ENCODE measurements around the gene IPO13.

IPO13 gene

DNA sequence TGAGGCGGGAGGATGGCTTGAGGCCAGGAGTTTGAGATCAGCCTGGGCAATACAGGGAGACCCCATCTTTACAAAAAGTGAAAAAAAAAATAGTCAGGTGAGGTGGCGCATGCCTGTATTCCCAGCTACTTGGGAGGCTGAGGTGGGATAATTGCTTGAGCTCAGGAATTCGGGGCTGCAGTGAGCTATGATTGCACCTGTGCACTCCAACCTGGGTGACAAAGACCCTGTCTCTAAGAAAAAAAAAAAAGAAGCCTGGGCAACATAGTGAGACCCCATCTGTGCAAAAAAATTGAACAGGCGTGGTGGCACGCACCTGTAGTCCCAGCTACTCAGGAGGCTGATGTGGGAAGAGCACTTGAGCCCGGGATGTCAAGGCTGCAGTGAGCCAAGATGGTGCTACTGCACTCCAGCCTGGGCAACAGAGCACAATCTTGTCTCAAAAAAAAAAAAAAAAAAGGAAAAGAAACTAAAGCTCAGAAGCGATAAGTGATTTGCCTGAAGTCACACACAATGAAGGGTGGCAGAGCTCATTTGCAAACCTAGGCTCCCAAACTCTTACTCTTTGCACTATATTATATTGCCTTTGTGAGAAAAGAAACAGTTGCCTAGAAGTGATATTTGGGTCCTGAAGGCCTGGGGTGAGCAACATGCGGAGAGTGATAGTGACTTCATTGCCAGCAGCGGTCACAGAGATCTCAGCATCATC lies 46.6 kb downstream of the IPO13 start:
- Histone ChIP-seq H3K27me3 (ENCODE audit: control insufficient read depth, insufficient read depth, low read length) (no peaks in the 10 kb centered on the region), H3K4me3 (ENCODE audit: low read depth, low read length) (no peak overlapping the region), H3K9me3 (ENCODE audit: control insufficient read depth, insufficient read depth, low read depth, low read length) (no peaks in the 10 kb centered on the region), H3K36me3 (ENCODE audit: control insufficient read depth, insufficient read depth, low read length) (no peaks in the 10 kb centered on the region), H3K27ac (ENCODE audit: low read depth, low read length) (no peak overlapping the region), H3K4me1 (ENCODE audit: control insufficient read depth, insufficient read depth, low read length) (peaks cover 27% of the 10 kb centered on the region), H3K9ac (ENCODE audit: low read length) (no peak overlapping the region)

- Histone ChIP-seq H3K9ac (ENCODE audit: low read length) (no peak overlapping the region), H3K9me3 (ENCODE audit: control insufficient read depth, insufficient read depth, low read depth, low read length) (no peaks in the 10 kb centered on the region), H3K4me3 (ENCODE audit: low read depth, low read length) (no peak overlapping the region), H3K27ac (ENCODE audit: low read depth, low read length) (no peak overlapping the region), H3K36me3 (ENCODE audit: control insufficient read depth, insufficient read depth, low read length) (no peaks in the 10 kb centered on the region), H3K27me3 (ENCODE audit: control insufficient read depth, insufficient read depth, low read length) (no peaks in the 10 kb centered on the region), H3K4me1 (ENCODE audit: control insufficient read depth, insufficient read depth, low read length) (peaks cover 27% of the 10 kb centered on the region)
Measured at GRCh38 chr1:43994071-43994470, 47.3 kb downstream of the IPO13 start.

GRCh38 chr1:43994794-43995790 lies 48.3 kb downstream of the IPO13 start:
- H3K4me3 ChIP-seq (ENCODE audit: low read depth, low read length), result no peak overlapping the region
- H3K27me3 ChIP-seq (ENCODE audit: control insufficient read depth, insufficient read depth, low read length), result no peaks in the 10 kb centered on the region
- H3K9ac ChIP-seq (ENCODE audit: low read length), result no peak overlapping the region
- no peak overlapping the region for H3K27ac ChIP-seq (ENCODE audit: low read depth, low read length)
- peaks cover 27% of the 10 kb centered on the region for H3K4me1 ChIP-seq (ENCODE audit: control insufficient read depth, insufficient read depth, low read length)
- no peaks in the 10 kb centered on the region for H3K9me3 ChIP-seq (ENCODE audit: control insufficient read depth, insufficient read depth, low read depth, low read length)
- H3K36me3 ChIP-seq (ENCODE audit: control insufficient read depth, insufficient read depth, low read length), result peaks cover 7% of the 10 kb centered on the region; the same call in 1 of the 2 replicates

DNA sequence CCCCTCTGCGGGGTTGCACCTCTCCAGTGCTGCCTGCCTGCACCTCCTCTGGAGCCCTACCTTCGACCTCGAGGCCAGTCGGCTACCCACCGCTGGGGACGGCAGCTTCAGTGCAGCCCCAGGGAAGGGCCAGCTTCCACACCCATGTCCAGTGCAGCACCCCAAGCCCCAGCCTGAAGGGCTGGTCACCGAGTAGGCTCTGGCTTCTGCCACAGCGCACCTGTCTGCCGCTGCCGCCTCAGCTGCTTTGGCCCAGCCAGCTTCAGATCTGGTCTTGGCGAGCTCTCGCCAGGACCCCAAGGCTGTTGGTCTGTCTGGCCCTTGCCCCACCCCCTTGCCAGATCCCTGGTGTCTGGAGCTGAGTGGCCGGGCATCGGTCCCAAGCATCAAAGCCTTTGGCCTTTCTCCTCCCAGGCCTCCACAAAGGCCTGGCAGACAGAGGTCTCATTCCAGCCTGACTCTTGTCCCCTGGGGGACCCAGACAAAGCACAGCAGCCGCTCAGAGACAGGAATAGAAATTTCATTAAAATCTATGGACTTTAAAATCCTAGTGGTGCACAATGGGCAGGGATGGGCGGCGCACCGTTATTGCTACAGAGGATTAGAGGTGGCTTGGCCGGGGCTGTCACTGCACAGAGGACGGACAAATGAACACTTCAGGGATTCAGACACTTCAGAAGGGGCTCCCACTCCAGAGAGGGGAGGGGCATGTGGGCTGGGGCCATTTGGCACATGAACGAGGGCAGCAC lies 49.4 kb downstream of the IPO13 start:
- H3K27ac ChIP-seq (ENCODE audit: low read depth, low read length), result no peak overlapping the region
- H3K4me1 ChIP-seq (ENCODE audit: control insufficient read depth, insufficient read depth, low read length), result peaks cover 20% of the 10 kb centered on the region
- H3K36me3 ChIP-seq (ENCODE audit: control insufficient read depth, insufficient read depth, low read length), result peaks cover 13% of the 10 kb centered on the region; the same call in 1 of the 2 replicates
- no peaks in the 10 kb centered on the region for H3K27me3 ChIP-seq (ENCODE audit: control insufficient read depth, insufficient read depth, low read length)
- no peak overlapping the region for H3K4me3 ChIP-seq (ENCODE audit: low read depth, low read length)
- no peaks in the 10 kb centered on the region for H3K9me3 ChIP-seq (ENCODE audit: control insufficient read depth, insufficient read depth, low read depth, low read length)
- no peak overlapping the region for H3K9ac ChIP-seq (ENCODE audit: low read length)

GRCh38 chr1:43996733-43997115 lies 50.0 kb downstream of the IPO13 start:
- Histone ChIP-seq H3K27me3 (ENCODE audit: control insufficient read depth, insufficient read depth, low read length) (no peaks in the 10 kb centered on the region), H3K27ac (ENCODE audit: low read depth, low read length) (no peak overlapping the region), H3K9me3 (ENCODE audit: control insufficient read depth, insufficient read depth, low read depth, low read length) (no peaks in the 10 kb centered on the region), H3K4me3 (ENCODE audit: low read depth, low read length) (no peak overlapping the region), H3K4me1 (ENCODE audit: control insufficient read depth, insufficient read depth, low read length) (peaks cover 19% of the 10 kb centered on the region), H3K36me3 (ENCODE audit: control insufficient read depth, insufficient read depth, low read length) (peaks cover 19% of the 10 kb centered on the region; the same call in 1 of the 2 replicates), H3K9ac (ENCODE audit: low read length) (no peak overlapping the region)

DNA sequence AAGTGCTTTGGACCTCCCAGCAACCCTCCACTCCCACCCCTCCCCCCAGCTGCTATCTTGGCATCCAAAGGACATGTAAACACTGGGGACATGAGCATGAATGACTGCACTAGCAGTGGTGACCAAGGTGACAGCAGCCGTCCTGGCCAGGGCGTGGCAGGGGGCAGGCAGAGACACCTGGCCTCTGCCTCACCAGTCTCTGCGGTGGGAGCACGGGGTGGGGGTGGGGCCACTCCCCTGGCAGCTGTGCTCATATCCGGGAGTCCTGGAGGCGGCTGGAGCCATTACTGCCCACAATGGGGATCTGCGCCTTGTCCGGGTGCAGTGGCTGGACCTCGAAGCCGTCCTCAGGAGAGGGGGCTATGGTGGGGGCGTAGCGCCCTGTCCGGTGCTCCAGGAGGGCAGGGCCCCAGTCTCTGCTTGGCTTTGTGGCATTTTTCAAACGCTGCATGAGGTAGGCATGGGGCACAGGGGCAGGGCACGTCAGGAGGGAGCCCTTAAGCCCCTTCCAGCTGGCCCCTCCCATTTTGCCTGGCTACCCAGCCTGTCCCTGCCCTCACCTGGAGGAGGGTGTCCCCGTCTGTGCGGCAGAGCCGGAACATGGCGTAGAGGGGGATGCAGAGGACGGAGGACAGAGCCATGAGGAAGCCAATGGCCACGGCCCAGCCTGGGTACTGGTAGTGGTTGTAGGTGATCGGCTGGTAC lies 50.7 kb downstream of the IPO13 start:
- Histone ChIP-seq H3K4me3 (ENCODE audit: low read depth, low read length) (no peak overlapping the region), H3K27me3 (ENCODE audit: control insufficient read depth, insufficient read depth, low read length) (no peaks in the 10 kb centered on the region), H3K9me3 (ENCODE audit: control insufficient read depth, insufficient read depth, low read depth, low read length) (no peaks in the 10 kb centered on the region), H3K9ac (ENCODE audit: low read length) (no peak overlapping the region), H3K4me1 (ENCODE audit: control insufficient read depth, insufficient read depth, low read length) (peaks cover 18% of the 10 kb centered on the region), H3K36me3 (ENCODE audit: control insufficient read depth, insufficient read depth, low read length) (peaks cover 22% of the 10 kb centered on the region; the same call in 1 of the 2 replicates), H3K27ac (ENCODE audit: low read depth, low read length) (no peak overlapping the region)

GRCh38 chr1:43998000-43998378 lies 51.2 kb downstream of the IPO13 start:
- Histone ChIP-seq H3K4me3 (ENCODE audit: low read depth, low read length) (no peak overlapping the region), H3K9ac (ENCODE audit: low read length) (no peak overlapping the region), H3K4me1 (ENCODE audit: control insufficient read depth, insufficient read depth, low read length) (peaks cover 13% of the 10 kb centered on the region; the same call in 1 of the 2 replicates), H3K27me3 (ENCODE audit: control insufficient read depth, insufficient read depth, low read length) (no peaks in the 10 kb centered on the region), H3K36me3 (ENCODE audit: control insufficient read depth, insufficient read depth, low read length) (peaks cover 22% of the 10 kb centered on the region; the same call in 1 of the 2 replicates), H3K9me3 (ENCODE audit: control insufficient read depth, insufficient read depth, low read depth, low read length) (no peaks in the 10 kb centered on the region), H3K27ac (ENCODE audit: low read depth, low read length) (no peak overlapping the region)

DNA sequence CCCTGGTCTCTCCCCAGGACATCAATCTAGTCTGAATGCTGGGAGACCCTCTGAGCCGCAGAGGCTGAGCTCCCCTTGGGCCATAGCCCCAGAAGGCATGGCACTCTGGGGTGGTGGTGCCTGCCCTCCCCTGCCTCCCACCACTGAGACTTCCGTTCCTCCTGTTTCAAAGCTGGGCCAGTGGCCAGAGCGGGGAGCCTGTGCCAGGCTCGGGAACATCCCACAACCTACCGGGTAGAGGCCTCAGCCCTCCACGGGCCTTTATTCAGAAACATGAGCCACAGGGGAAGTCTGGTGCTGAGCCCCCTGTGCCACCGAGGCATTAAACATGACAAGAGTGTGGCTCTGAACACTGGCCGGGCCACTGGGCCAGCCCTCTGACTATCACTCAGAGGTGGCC lies 52.7 kb downstream of the IPO13 start:
- H3K27ac ChIP-seq (ENCODE audit: low read depth, low read length), result no peak overlapping the region
- H3K27me3 ChIP-seq (ENCODE audit: control insufficient read depth, insufficient read depth, low read length), result no peaks in the 10 kb centered on the region
- H3K9me3 ChIP-seq (ENCODE audit: control insufficient read depth, insufficient read depth, low read depth, low read length), result no peaks in the 10 kb centered on the region
- H3K9ac ChIP-seq (ENCODE audit: low read length), result no peak overlapping the region
- peaks cover 13% of the 10 kb centered on the region; the same call in 1 of the 2 replicates for H3K4me1 ChIP-seq (ENCODE audit: control insufficient read depth, insufficient read depth, low read length)
- peaks cover 22% of the 10 kb centered on the region; the same call in 1 of the 2 replicates for H3K36me3 ChIP-seq (ENCODE audit: control insufficient read depth, insufficient read depth, low read length)
- H3K4me3 ChIP-seq (ENCODE audit: low read depth, low read length), result no peak overlapping the region

DNA sequence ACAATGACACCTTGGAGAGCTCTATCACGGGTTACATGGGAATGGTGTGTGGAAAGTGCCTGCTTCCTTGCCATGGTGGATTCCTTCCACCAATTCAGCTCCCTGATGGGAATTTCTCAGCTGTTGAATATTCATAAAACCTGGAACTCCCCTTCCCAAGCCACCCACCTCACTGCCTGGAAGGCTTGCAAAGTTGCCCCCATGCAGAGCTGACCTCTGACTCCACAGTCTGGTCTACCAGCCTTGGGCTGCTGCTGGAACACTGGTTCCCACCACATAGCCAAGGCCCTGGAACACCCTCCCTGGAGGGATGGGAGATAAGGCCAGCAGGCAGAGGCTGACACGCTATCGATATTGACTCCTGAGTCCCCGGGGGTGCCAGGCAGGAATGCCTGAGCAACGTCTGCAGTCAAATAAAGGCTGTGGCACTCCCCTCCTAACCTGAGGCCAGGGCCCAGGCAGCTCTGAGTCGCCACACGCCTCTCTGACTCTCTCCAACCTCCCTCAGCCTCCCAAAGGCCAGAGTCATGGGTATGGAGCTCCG lies 53.4 kb downstream of the IPO13 start:
- H3K4me3 ChIP-seq (ENCODE audit: low read depth, low read length), result no peak overlapping the region
- no peak overlapping the region for H3K27ac ChIP-seq (ENCODE audit: low read depth, low read length)
- no peak overlapping the region for H3K9ac ChIP-seq (ENCODE audit: low read length)
- H3K36me3 ChIP-seq (ENCODE audit: control insufficient read depth, insufficient read depth, low read length), result peaks cover 22% of the 10 kb centered on the region; the same call in 1 of the 2 replicates
- H3K27me3 ChIP-seq (ENCODE audit: control insufficient read depth, insufficient read depth, low read length), result no peaks in the 10 kb centered on the region
- H3K4me1 ChIP-seq (ENCODE audit: control insufficient read depth, insufficient read depth, low read length), result peaks cover 7% of the 10 kb centered on the region; the same call in 1 of the 2 replicates
- no peaks in the 10 kb centered on the region for H3K9me3 ChIP-seq (ENCODE audit: control insufficient read depth, insufficient read depth, low read depth, low read length)

DNA sequence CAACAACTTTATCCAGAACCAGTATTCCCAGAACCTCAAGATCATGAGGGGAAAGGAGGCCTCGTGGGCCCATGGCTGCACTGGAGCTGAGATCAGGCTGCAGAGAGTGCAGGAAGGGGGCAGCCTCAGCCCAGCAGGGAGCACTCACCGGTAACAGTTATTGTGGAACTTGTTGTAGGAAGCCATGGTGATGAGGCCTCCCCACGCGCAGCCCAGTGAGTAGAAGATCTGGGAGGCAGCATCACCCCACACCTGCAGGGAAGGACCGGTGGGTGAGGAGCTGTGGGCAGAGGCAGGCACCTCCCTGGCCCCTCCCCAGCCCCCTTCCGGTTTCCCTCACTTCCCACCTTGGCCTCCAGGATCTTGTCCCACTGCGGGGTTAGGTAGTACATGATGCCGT lies 55.4 kb downstream of the IPO13 start:
- H3K27ac ChIP-seq (ENCODE audit: low read depth, low read length), result no peak overlapping the region

More for the DNA sequence above, 55.4 kb downstream of the IPO13 start:
- H3K4me3 ChIP-seq (ENCODE audit: low read depth, low read length), result no peak overlapping the region
- H3K9ac ChIP-seq (ENCODE audit: low read length), result no peak overlapping the region
- no peaks in the 10 kb centered on the region for H3K27me3 ChIP-seq (ENCODE audit: control insufficient read depth, insufficient read depth, low read length)
- H3K9me3 ChIP-seq (ENCODE audit: control insufficient read depth, insufficient read depth, low read depth, low read length), result no peaks in the 10 kb centered on the region
- peaks cover 5% of the 10 kb centered on the region; the same call in 1 of the 2 replicates for H3K4me1 ChIP-seq (ENCODE audit: control insufficient read depth, insufficient read depth, low read length)
- peaks cover 22% of the 10 kb centered on the region; the same call in 1 of the 2 replicates for H3K36me3 ChIP-seq (ENCODE audit: control insufficient read depth, insufficient read depth, low read length)
